ENCODE data around the gene EIPR1. TPM values are rescaled to one million over a fixed set of nuclear protein-coding genes. Genes with fewer than 3 reads are reported as not detected.

The EIPR1 gene
- polyA plus RNA-seq, 1 experiment, result 49.2 TPM

DNA sequence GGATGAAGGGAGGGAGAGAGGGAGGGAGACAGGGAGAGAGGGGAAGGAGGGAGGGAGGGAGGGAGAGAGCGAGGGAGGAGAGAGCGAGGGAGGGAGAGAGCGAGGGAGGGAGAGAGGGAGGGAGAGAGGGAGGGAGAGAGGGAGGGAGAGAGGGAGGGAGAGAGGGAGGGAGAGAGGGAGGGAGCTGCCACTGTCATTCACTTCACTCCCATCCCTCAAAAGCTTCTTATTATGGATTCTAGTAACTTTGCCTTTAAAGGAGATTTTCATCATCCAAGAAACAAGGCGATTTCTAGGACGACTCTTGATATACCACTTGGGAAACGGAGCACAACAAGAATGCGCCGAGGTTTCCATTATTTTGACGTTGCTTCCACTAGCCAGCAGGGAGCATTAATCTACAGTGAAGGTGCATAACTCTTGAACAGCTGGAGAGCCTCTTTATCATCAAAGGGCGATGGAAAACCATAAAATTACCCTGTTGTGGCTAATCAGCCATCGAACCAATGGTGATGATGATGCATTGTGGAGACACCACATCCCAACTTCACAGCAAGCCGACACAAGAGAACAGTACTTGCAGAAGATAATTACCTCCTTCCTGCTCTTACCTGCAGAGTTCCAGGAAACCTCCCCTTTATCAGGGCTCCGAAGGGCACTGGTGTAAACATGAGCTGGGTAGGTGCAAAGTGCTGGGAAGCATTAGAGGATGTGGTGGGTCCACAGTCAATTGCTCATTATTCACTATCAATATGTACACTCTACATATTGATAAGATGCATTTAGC, 130.5 kb downstream of the EIPR1 start:
- ChIA-PET POLR2A (no interaction called here), CTCF (interaction anchor here (1.2 kb wide), 1 partner anchor 18 kb away, joined by 3 read pairs; no protein-coding TSS in a partner anchor)
- TF ChIP-seq, protein P1, sequence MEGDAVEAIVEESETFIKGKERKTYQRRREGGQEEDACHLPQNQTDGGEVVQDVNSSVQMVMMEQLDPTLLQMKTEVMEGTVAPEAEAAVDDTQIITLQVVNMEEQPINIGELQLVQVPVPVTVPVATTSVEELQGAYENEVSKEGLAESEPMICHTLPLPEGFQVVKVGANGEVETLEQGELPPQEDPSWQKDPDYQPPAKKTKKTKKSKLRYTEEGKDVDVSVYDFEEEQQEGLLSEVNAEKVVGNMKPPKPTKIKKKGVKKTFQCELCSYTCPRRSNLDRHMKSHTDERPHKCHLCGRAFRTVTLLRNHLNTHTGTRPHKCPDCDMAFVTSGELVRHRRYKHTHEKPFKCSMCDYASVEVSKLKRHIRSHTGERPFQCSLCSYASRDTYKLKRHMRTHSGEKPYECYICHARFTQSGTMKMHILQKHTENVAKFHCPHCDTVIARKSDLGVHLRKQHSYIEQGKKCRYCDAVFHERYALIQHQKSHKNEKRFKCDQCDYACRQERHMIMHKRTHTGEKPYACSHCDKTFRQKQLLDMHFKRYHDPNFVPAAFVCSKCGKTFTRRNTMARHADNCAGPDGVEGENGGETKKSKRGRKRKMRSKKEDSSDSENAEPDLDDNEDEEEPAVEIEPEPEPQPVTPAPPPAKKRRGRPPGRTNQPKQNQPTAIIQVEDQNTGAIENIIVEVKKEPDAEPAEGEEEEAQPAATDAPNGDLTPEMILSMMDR (IDR thresholded peaks at IDR 0.05; ENCODE audit: insufficient read depth, low read depth, low read length), result no peak
- no peak for DNase-seq (ENCODE audit: low read depth)
- Histone ChIP-seq H3K27me3 (ENCODE audit: control insufficient read depth, insufficient read depth, low read length) (no peaks in the 10 kb centered on the region), H3K36me3 (ENCODE audit: control insufficient read depth, insufficient read depth, low read length) (peaks cover 2% of the 10 kb centered on the region), H3K4me3 (ENCODE audit: low read depth, low read length) (no peak overlapping the region)

DNA sequence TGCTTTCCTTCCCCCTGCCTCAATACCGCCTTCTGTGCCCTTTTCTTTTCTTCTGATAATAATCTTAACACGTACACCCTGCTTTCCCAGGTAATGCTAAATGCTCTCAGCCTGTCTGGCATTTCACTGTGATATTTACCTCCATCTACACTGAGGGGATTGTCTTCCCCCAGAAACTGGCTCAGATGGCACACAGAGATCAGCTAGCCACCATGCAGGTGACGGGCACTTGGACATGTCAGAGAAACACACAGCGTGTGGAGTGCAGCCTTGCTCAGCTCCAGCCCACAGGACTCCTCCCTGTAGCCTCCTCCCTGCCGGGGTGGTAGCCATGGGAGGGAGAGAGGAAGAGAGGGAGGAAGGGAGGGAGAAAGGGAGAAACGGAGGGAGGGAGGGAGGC, 131.2 kb downstream of the EIPR1 start:
- Histone ChIP-seq H3K27me3 (ENCODE audit: control insufficient read depth, insufficient read depth, low read length) (no peaks in the 10 kb centered on the region), H3K4me3 (ENCODE audit: low read depth, low read length) (no peak overlapping the region), H3K36me3 (ENCODE audit: control insufficient read depth, insufficient read depth, low read length) (peaks cover 2% of the 10 kb centered on the region)
- TF ChIP-seq, protein P1 (IDR thresholded peaks at IDR 0.05; ENCODE audit: insufficient read depth, low read depth, low read length), result no peak
- POLR2A ChIA-PET, result no interaction called here
- no peak for DNase-seq (ENCODE audit: low read depth)
- CTCF ChIA-PET, result interaction anchor here (1.2 kb wide), 1 partner anchor 19 kb away, joined by 3 read pairs; no protein-coding TSS in a partner anchor

DNA sequence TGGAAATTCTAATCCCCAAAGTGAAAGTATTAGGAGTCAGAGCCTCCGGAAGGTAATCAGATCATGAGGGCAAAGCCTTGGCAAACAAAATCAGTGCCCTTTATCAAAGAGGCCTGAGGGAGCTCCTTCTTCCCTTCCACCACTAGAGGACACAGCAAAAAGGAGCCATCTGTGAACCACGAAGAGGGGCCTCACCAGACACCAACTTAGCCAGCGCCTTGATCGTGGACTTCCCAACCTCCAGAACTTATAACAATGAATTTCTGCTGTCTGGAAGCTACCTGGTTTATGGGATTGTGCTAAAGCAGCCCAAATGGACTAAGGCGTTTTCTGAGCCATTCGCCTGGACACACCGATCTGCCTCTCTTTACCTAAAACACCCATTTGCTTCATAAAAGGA, 133.1 kb downstream of the EIPR1 start:
- H3K4me3 ChIP-seq (ENCODE audit: low read depth, low read length), result no peak overlapping the region
- H3K36me3 ChIP-seq (ENCODE audit: control insufficient read depth, insufficient read depth, low read length), result peaks cover 2% of the 10 kb centered on the region
- CTCF ChIA-PET, result no interaction called here
- H3K27me3 ChIP-seq (ENCODE audit: control insufficient read depth, insufficient read depth, low read length), result no peaks in the 10 kb centered on the region
- POLR2A ChIA-PET, result no interaction called here
- no peak for DNase-seq (ENCODE audit: low read depth)
- TF ChIP-seq, protein P1 (IDR thresholded peaks at IDR 0.05; ENCODE audit: insufficient read depth, low read depth, low read length), result no peak

DNA sequence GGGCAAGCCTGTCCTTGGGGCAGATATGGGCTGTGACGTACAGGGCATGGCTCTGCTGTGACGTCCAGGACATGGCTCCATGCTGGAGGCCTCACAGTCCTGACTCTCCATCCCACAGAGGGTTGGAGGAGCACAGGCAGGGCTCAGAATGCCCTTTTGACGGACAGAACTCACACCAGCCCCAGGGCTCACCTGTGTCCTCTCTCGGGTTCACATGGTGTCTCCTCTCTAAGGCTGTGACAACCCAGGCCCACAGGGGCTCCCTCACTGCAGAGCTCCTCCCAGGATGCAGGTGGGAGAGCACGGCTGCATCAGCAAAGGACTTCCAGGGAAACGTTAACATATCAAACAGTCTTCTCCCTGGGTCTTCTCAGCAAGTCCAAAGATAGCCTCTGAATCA, 133.8 kb downstream of the EIPR1 start:
- TF ChIP-seq, protein P1 (IDR thresholded peaks at IDR 0.05; ENCODE audit: insufficient read depth, low read depth, low read length), result no peak
- Histone ChIP-seq H3K36me3 (ENCODE audit: control insufficient read depth, insufficient read depth, low read length) (peaks cover 2% of the 10 kb centered on the region), H3K4me3 (ENCODE audit: low read depth, low read length) (no peak overlapping the region), H3K27me3 (ENCODE audit: control insufficient read depth, insufficient read depth, low read length) (no peaks in the 10 kb centered on the region)
- ChIA-PET CTCF (no interaction called here), POLR2A (no interaction called here)
- no peak for DNase-seq (ENCODE audit: low read depth)

DNA sequence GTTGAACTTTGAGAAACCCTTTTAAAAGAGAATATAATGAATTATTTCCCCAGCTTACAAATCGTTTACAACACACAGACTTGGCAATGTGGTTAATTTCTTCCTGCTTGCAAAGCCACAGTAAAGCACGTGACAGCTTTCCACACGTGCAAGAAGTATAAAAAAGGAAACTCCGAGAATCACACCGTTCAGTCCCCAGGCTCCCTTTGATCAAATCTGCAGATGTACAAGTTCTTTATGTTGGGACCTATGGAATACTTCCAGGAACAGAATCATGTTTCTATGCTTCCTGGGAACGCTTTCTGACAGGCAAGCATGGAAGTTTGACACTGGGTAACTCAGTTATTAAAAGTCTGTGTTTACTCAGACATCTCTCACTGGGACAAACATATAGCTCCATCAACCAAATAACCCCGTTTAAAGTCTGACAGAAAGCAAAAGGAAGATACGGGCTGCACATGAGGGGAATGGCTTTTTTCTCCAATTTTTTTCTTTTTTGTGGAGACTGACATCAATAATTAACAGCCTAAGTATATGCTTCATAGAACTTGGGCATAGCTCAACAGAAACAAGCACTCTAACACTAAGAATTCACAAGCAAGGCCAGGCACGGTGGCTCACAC, 134.8 kb downstream of the EIPR1 start:
- TF ChIP-seq, protein P1 (IDR thresholded peaks at IDR 0.05; ENCODE audit: insufficient read depth, low read depth, low read length), result no peak
- Histone ChIP-seq H3K36me3 (ENCODE audit: control insufficient read depth, insufficient read depth, low read length) (peaks cover 2% of the 10 kb centered on the region), H3K4me3 (ENCODE audit: low read depth, low read length) (no peak overlapping the region), H3K27me3 (ENCODE audit: control insufficient read depth, insufficient read depth, low read length) (no peaks in the 10 kb centered on the region)
- DNase-seq (ENCODE audit: low read depth), result no peak
- ChIA-PET POLR2A (no interaction called here), CTCF (no interaction called here)
